H1 (cell line): ENCODE measurements around the gene HMCN2. TPM values are rescaled to one million over a fixed set of nuclear protein-coding genes. Genes with fewer than 3 reads are reported as not detected.

Source experiments
- CTCF ChIA-PET: fragments of 300-600 bp; sonication (Branson Sonifier 250); formaldehyde crosslinking; loops from one replicate; lab custom pipeline; 2021; ENCODE audit not compliant: partially characterized antibody; lab: Charles Lee
- POLR2A ChIA-PET: fragments of 300-600 bp; sonication (Branson Sonifier 250); formaldehyde crosslinking; loops from one replicate; lab custom pipeline; 2021; ENCODE audit warnings: inconsistent platforms; ENCODE audit not compliant: partially characterized antibody; lab: Charles Lee
- DNase-seq, 2 experiments: peaks; one replicate each; pipeline versions ENCODE4 v3.0.0 to v3.0.0-alpha.2; 2010 to 2022; ENCODE audit warnings: low spot score in 2 of 2, low read depth in 1 of 2, mixed read lengths in 1 of 2
- FAIRE-seq: peaks from 2 replicates; lab custom pipeline; 2011; peaks lifted over from hg19 to GRCh38; lab: Jason Lieb, UNC
- H2AFZ ChIP-seq: 2 replicates; pipeline ENCODE4 v1.8.1; 2012; ENCODE audit warnings: low read length, inconsistent platforms
- H2AK5ac ChIP-seq: 2 replicates; pipeline ENCODE4 v1.6.1; 2013; ENCODE audit warnings: low read depth, low read length
- H2BK120ac ChIP-seq: replicated peaks from 2 replicates; pipeline ENCODE3; 2013; ENCODE audit warnings: low read depth, low read length, inconsistent platforms
- H2BK12ac ChIP-seq: 2 replicates; pipeline ENCODE4 v1.6.1; 2013; ENCODE audit warnings: low read depth, low read length
- H2BK15ac ChIP-seq: 2 replicates; pipeline ENCODE4 v1.6.1; 2013; ENCODE audit warnings: low read length
- H2BK20ac ChIP-seq: 2 replicates; pipeline ENCODE4 v1.6.1; 2013; ENCODE audit warnings: low read length
- H2BK5ac ChIP-seq: 2 replicates; pipeline ENCODE4 v1.6.1; 2013; ENCODE audit warnings: low read depth, low read length
- H3K14ac ChIP-seq: 2 replicates; pipeline ENCODE4 v1.6.1; 2013; ENCODE audit warnings: inconsistent platforms; ENCODE audit not compliant: insufficient read length
- H3K18ac ChIP-seq: 2 replicates; pipeline ENCODE4 v1.6.1; 2013; ENCODE audit warnings: low read length; ENCODE audit errors: extremely low read depth
- H3K23ac ChIP-seq: 2 replicates; pipeline ENCODE4 v1.6.1; 2013; ENCODE audit warnings: inconsistent platforms; ENCODE audit not compliant: insufficient read length
- H3K23me2 ChIP-seq: 2 replicates; pipeline ENCODE4 v1.6.1; 2013; ENCODE audit warnings: low read depth, low read length
- H3K27ac ChIP-seq: 2 replicates; pipeline ENCODE4 v1.6.1; 2011; ENCODE audit warnings: low read depth, low read length, inconsistent platforms
- H3K27me3 ChIP-seq, 4 experiments: replicated peaks in 1 of 4; 1 replicate in 1 of 4; 2 replicates in 3 of 4; pipeline versions ENCODE4 v1.6.1 to v1.8.1; 2011 to 2013; ENCODE audit warnings: low read length in 3 of 4, mild to moderate bottlenecking in 3 of 4, inconsistent platforms in 2 of 4, mixed read lengths in 2 of 4, moderate library complexity in 1 of 4; ENCODE audit not compliant: control insufficient read depth in 3 of 4, insufficient read depth in 3 of 4; ENCODE audit errors: extremely low read depth in 1 of 4
- H3K36me3 ChIP-seq, 4 experiments: 2 replicates each; pipeline versions ENCODE4 v1.6.1 to v1.8.1; 2011 to 2013; ENCODE audit warnings: mild to moderate bottlenecking in 4 of 4, low read length in 3 of 4, moderate library complexity in 2 of 4, control low read depth in 1 of 4, inconsistent platforms in 1 of 4; ENCODE audit not compliant: insufficient read depth in 4 of 4, control insufficient read depth in 2 of 4
- H3K4ac ChIP-seq: replicated peaks from 2 replicates; pipeline ENCODE3; 2013; ENCODE audit warnings: low read length, low read depth, mixed read lengths, inconsistent platforms; ENCODE audit not compliant: insufficient read length
- H3K4me1 ChIP-seq, 4 experiments: replicated peaks in 1 of 4; 1 replicate in 1 of 4; 2 replicates in 3 of 4; pipeline versions ENCODE4 v1.6.1 to v1.8.1; 2011 to 2013; ENCODE audit warnings: low read length in 3 of 4, inconsistent platforms in 2 of 4, mixed read lengths in 1 of 4; ENCODE audit not compliant: insufficient read depth in 4 of 4, control insufficient read depth in 3 of 4
- H3K4me2 ChIP-seq, 2 experiments: 2 replicates each; pipeline versions ENCODE4 v1.6.1 to v1.8.1; 2011 to 2013; ENCODE audit warnings: low read depth in 2 of 2, low read length in 2 of 2, control low read depth in 1 of 2, inconsistent platforms in 1 of 2, mild to moderate bottlenecking in 1 of 2; ENCODE audit not compliant: insufficient read depth in 1 of 2
- H3K4me3 ChIP-seq, 4 experiments: fragments of 200-600, 300-600 bp in 1 of 4; sonication (generic), shearing (Covaris generic), sonication (Bioruptor Twin) in 1 of 4; 2 replicates each; pipeline versions ENCODE4 v1.5.1 to v1.8.1; 2011 to 2016; ENCODE audit warnings: low read length in 4 of 4, low read depth in 3 of 4, control low read depth in 2 of 4, inconsistent platforms in 2 of 4, mild to moderate bottlenecking in 2 of 4, mixed read lengths in 1 of 4, moderate library complexity in 1 of 4; ENCODE audit not compliant: insufficient read depth in 2 of 4; ENCODE audit errors: extremely low read depth in 1 of 4
- H3K56ac ChIP-seq: replicated peaks from 2 replicates; pipeline ENCODE3; 2013; ENCODE audit warnings: low read depth, mild to moderate bottlenecking, mixed read lengths, low read length, inconsistent platforms; ENCODE audit not compliant: insufficient read length
- H3K79me1 ChIP-seq: 2 replicates; pipeline ENCODE4 v1.6.1; 2013; ENCODE audit warnings: low read depth, low read length, control low read depth
- H3K79me2 ChIP-seq, 2 experiments: 2 replicates each; pipeline versions ENCODE4 v1.6.1 to v1.8.1; 2012 to 2013; ENCODE audit warnings: low read length in 2 of 2, mild to moderate bottlenecking in 2 of 2, inconsistent platforms in 1 of 2; ENCODE audit not compliant: insufficient read depth in 2 of 2, control insufficient read depth in 1 of 2
- H3K9ac ChIP-seq, 4 experiments: replicated peaks in 1 of 4; 1 replicate in 1 of 4; 2 replicates in 3 of 4; pipeline versions ENCODE4 v1.6.1 to v1.8.1; 2011 to 2013; ENCODE audit warnings: low read depth in 3 of 4, low read length in 3 of 4, control low read depth in 2 of 4, mild to moderate bottlenecking in 2 of 4, moderate library complexity in 2 of 4, inconsistent platforms in 1 of 4; ENCODE audit errors: extremely low read depth in 1 of 4
- H3K9me3 ChIP-seq, 2 experiments: 2 replicates each; pipeline versions ENCODE4 v1.6.1 to v1.8.1; 2012 to 2013; ENCODE audit warnings: mild to moderate bottlenecking in 2 of 2, moderate library complexity in 2 of 2, control low read depth in 1 of 2, inconsistent platforms in 1 of 2, low read depth in 1 of 2, low read length in 1 of 2, mixed read lengths in 1 of 2; ENCODE audit not compliant: insufficient read depth in 2 of 2
- H4K20me1 ChIP-seq, 2 experiments: replicated peaks in 1 of 2; 2 replicates each; pipeline versions ENCODE3 to v1.8.1; 2011 to 2013; ENCODE audit warnings: inconsistent platforms in 2 of 2, low read length in 2 of 2, mild to moderate bottlenecking in 1 of 2; ENCODE audit not compliant: insufficient read depth in 2 of 2, control insufficient read depth in 1 of 2
- H4K5ac ChIP-seq: 2 replicates; pipeline ENCODE4 v1.6.1; 2013; ENCODE audit warnings: low read length, low read depth, mixed read lengths, inconsistent platforms; ENCODE audit not compliant: insufficient read length
- H4K8ac ChIP-seq: 2 replicates; pipeline ENCODE4 v1.8.0; 2013; ENCODE audit warnings: mild to moderate bottlenecking, moderate library complexity, low read length, inconsistent platforms; ENCODE audit not compliant: insufficient read depth; ENCODE audit errors: extremely low read depth
- H4K91ac ChIP-seq: replicated peaks from 2 replicates; pipeline ENCODE3; 2013; ENCODE audit warnings: low read length, mixed read lengths, inconsistent platforms; ENCODE audit not compliant: insufficient read length
- CREB1 ChIP-seq: IDR thresholded peaks from 2 replicates; pipeline ENCODE4 v1.6.1; 2012; ENCODE audit warnings: inconsistent platforms
- EP300 ChIP-seq, 2 experiments: IDR thresholded peaks; 1 replicate in 1 of 2; 2 replicates in 1 of 2; pipeline ENCODE4 v1.6.1; 2011 to 2012; ENCODE audit warnings: low read depth in 2 of 2, low read length in 2 of 2, mild to moderate bottlenecking in 2 of 2, borderline replicate concordance in 1 of 2, inconsistent platforms in 1 of 2, moderate library complexity in 1 of 2
- GABPA ChIP-seq: IDR thresholded peaks from 2 replicates; pipeline ENCODE4 v1.6.1; 2011; ENCODE audit warnings: mild to moderate bottlenecking, low read length, moderate library complexity, borderline replicate concordance; ENCODE audit not compliant: insufficient read depth
- GTF2F1 ChIP-seq: IDR thresholded peaks from 2 replicates; pipeline ENCODE4 v1.6.1; 2012; ENCODE audit warnings: low read depth, low read length, improper control_type of control experiment, borderline replicate concordance
- JUN ChIP-seq: IDR thresholded peaks from 2 replicates; pipeline ENCODE4 v1.6.1; 2011; ENCODE audit warnings: low read depth, mild to moderate bottlenecking, improper control_type of control experiment, low read length
- RAD21 ChIP-seq, 2 experiments: IDR thresholded peaks in 1 of 2; conservative IDR thresholded peaks in 1 of 2; 2 replicates each; pipeline ENCODE4 v1.6.1; 2011; ENCODE audit warnings: low read depth in 2 of 2, low read length in 2 of 2, improper control_type of control experiment in 1 of 2, inconsistent platforms in 1 of 2, mild to moderate bottlenecking in 1 of 2, moderate library complexity in 1 of 2
- RXRA ChIP-seq: IDR thresholded peaks from 2 replicates; pipeline ENCODE4 v1.6.1; 2011; ENCODE audit warnings: low read depth, mild to moderate bottlenecking, low read length, moderate library complexity; ENCODE audit not compliant: insufficient read depth
- SP1 ChIP-seq: IDR thresholded peaks from 2 replicates; pipeline ENCODE4 v1.6.1; 2011; ENCODE audit warnings: low read depth, low read length
- TAF1 ChIP-seq: IDR thresholded peaks from 2 replicates; pipeline ENCODE4 v1.6.1; 2011; ENCODE audit warnings: mild to moderate bottlenecking, low read depth, low read length
- ZNF274 ChIP-seq: IDR thresholded peaks from 2 replicates; pipeline ENCODE4 v1.7.0; 2012; ENCODE audit warnings: low read length, borderline replicate concordance; ENCODE audit errors: extremely low read depth
- WGBS, 2 experiments: shearing (Covaris generic) in 1 of 2; methylation state at CpG; one replicate each; pipeline versions ENCODE4 v1.1.6 to v1.1.7; 2013 to 2015; ENCODE audit warnings: low lambda C conversion rate in 2 of 2, mixed read lengths in 2 of 2, inconsistent platforms in 1 of 2, low coverage in 1 of 2, missing lambda C conversion rate in 1 of 2; ENCODE audit not compliant: insufficient replicate concordance in 2 of 2, insufficient coverage in 1 of 2, insufficient read length in 1 of 2; ENCODE audit errors: extremely low coverage in 1 of 2, missing lambda C conversion rate in 1 of 2; 5-methylcytosine and 5-hydroxymethylcytosine counted together
- polyA plus RNA-seq, 7 experiments: library from polyadenylated mRNA; depleted of rRNA in 3 of 7; stranded (reverse) in 5 of 7; unstranded in 2 of 7; fragments of >200 nt in 5 of 7; fragments of 200-250 nt in 2 of 7; gene quantifications; 1 replicate in 5 of 7; 2 replicates in 1 of 7; 4 replicates in 1 of 7; pipeline versions ENCODE4 v1.2.1 to v1.2.3, GENCODE V29; 2011 to 2013; ENCODE audit warnings: missing spikeins in 2 of 7, mixed read lengths in 2 of 7
- total RNA-seq: library from RNA; stranded (reverse); fragmentation: NEBNext Ultra II Directional; extraction: Animal tissue kit (Norgen Biotek cat#: 25700); gene quantifications from 2 replicates; pipeline ENCODE4 v1.2.1, GENCODE V29; 2021
- TF ChIP-seq, protein P1 (sequence below), 3 experiments: IDR thresholded peaks; 1 replicate in 2 of 3; 2 replicates in 1 of 3; pipeline versions ENCODE4 v1.5.1 to v1.6.1; 2011; ENCODE audit warnings: low read length in 3 of 3, mild to moderate bottlenecking in 3 of 3, inconsistent platforms in 2 of 3, low read depth in 1 of 3, moderate library complexity in 1 of 3; ENCODE audit not compliant: insufficient read depth in 1 of 3; ENCODE audit errors: control extremely low read depth in 1 of 3

The HMCN2 gene
- total and polyA plus RNA-seq, 2 of the 8 experiments (the other 6 are each of a cell fraction or from before 2014, with no cell fraction given): 5.0 to 9.1 TPM

DNA sequence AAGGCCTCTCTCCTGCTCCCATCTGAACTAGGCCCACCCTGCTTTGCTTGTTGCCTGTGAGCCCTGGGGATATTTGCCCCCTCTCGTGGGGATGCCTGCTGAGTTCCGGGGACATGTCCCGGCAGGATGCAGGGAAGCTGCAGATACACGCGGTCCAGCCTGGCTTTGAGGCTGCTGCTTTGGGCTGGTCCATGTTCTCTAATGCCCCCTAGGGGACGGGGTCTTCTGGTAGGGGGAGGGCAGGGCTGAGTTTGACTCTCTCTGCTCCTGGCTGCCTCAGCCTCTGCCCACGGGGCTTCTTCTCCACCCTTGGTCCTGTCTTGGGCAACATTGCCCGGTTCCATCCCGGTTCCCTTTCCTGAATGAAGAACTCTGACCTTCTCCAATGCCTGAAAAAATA is 94.3 kb downstream of the HMCN2 start:
- Histone ChIP-seq H3K23ac (no peak overlapping the region), H3K56ac (no peak overlapping the region), H4K91ac (no peak overlapping the region), H3K23me2 (peaks cover 13% of the 10 kb centered on the region; the same call in 1 of the 2 replicates), H3K27ac (no peak overlapping the region), H2BK15ac (no peak overlapping the region), H4K8ac (no peak overlapping the region), H2AFZ (no peak overlapping the region), H2BK12ac (no peak overlapping the region), H3K4me1 (no peaks in the 10 kb centered on the region), H3K36me3 (no peaks in the 10 kb centered on the region; a peak in 1 of 8 replicates), H2BK5ac (peak overlapping the region; percentile 52; the same call in 1 of the 2 replicates), H2BK20ac (no peak overlapping the region), H4K20me1 (peaks cover 0 to 1% of the 10 kb centered on the region in 2 experiments), H3K4me3 (no peak overlapping the region), H2AK5ac (no peak overlapping the region), H3K4ac (no peak overlapping the region), H4K5ac (no peak overlapping the region), H3K9me3 (no peaks in the 10 kb centered on the region), H3K79me2 (no peaks in the 10 kb centered on the region), H3K9ac (no peak overlapping the region), H3K4me2 (no peak overlapping the region), H3K18ac (no peak overlapping the region; the same call in 1 of the 2 replicates), H3K27me3 (no peaks in the 10 kb centered on the region), H2BK120ac (no peak overlapping the region), H3K79me1 (no peaks in the 10 kb centered on the region), H3K14ac (no peak overlapping the region)
- WGBS, 2 experiments: 73% methylated on average over 9 of the region's 9 CpGs; no CpG with 5 or more reads in 1 of the 2 experiments
- DNase-seq: no peak
- FAIRE-seq: no peak
- ChIA-PET POLR2A (no interaction called here), CTCF (interaction anchor here (0.7 to 1.9 kb wide), 10 partner anchors 12 to 270 kb away, joined by 3 to 13 read pairs (median 3); no protein-coding TSS in a partner anchor)
- no peak for TF ChIP-seq ZNF274
- TF ChIP-seq GTF2F1: no peak
- peak; percentile 18 to 38; a peak in 2 of 4 replicates for TF ChIP-seq RAD21 (IDR thresholded peaks at IDR 0.05 in 1 of 2, conservative IDR thresholded peaks at IDR 0.05 in 1 of 2; ENCODE audit: low read depth in 2 of 2, low read length in 2 of 2)
- no peak for TF ChIP-seq RXRA
- TF ChIP-seq TAF1: no peak
- TF ChIP-seq GABPA: no peak
- no peak for TF ChIP-seq SP1
- TF ChIP-seq, protein P1, sequence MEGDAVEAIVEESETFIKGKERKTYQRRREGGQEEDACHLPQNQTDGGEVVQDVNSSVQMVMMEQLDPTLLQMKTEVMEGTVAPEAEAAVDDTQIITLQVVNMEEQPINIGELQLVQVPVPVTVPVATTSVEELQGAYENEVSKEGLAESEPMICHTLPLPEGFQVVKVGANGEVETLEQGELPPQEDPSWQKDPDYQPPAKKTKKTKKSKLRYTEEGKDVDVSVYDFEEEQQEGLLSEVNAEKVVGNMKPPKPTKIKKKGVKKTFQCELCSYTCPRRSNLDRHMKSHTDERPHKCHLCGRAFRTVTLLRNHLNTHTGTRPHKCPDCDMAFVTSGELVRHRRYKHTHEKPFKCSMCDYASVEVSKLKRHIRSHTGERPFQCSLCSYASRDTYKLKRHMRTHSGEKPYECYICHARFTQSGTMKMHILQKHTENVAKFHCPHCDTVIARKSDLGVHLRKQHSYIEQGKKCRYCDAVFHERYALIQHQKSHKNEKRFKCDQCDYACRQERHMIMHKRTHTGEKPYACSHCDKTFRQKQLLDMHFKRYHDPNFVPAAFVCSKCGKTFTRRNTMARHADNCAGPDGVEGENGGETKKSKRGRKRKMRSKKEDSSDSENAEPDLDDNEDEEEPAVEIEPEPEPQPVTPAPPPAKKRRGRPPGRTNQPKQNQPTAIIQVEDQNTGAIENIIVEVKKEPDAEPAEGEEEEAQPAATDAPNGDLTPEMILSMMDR (IDR thresholded peaks at IDR 0.05; ENCODE audit: control extremely low read depth in 1 of 3, insufficient read depth in 1 of 3, low read depth in 1 of 3, low read length in 3 of 3): peak; percentile 32 to 53 (median 34); a peak in 3 of 4 replicates
- TF ChIP-seq CREB1: no peak
- TF ChIP-seq EP300 (IDR thresholded peaks at IDR 0.05; ENCODE audit: borderline replicate concordance in 1 of 2, low read depth in 2 of 2, low read length in 2 of 2): no peak
- TF ChIP-seq JUN: no peak
